Activated naive CD4-positive, alpha-beta T cell treated with anti-CD3 and anti-CD28 coated beads, Interleukin-2, amount 50 U/mL, for 24 hours (primary cell): ENCODE data around the gene EFHC1.
A peak's percentile ranks its signal among the peaks of the same experiment; 100 is the strongest.

ENCODE experiments used
- H3K27ac Mint-ChIP-seq: one replicate; pipeline ENCODE4 v1.8.0; 2021; ENCODE audit warnings: mild to moderate bottlenecking, mixed read lengths
- H3K27me3 Mint-ChIP-seq: one replicate; pipeline ENCODE4 v1.8.0; 2021; ENCODE audit warnings: mixed read lengths
- H3K36me3 Mint-ChIP-seq: one replicate; pipeline ENCODE4 v1.8.0; 2021; ENCODE audit warnings: mixed read lengths
- H3K4me1 Mint-ChIP-seq: one replicate; pipeline ENCODE4 v1.8.0; 2021; ENCODE audit warnings: mixed read lengths
- H3K4me3 Mint-ChIP-seq: one replicate; pipeline ENCODE4 v1.8.0; 2021; ENCODE audit warnings: mild to moderate bottlenecking, mixed read lengths
- H3K9me3 Mint-ChIP-seq: one replicate; pipeline ENCODE4 v1.8.0; 2021; ENCODE audit warnings: mixed read lengths

The EFHC1 gene

GRCh38 chr6:52389626-52390360 lies 30.3 kb upstream of the EFHC1 start:
- Mint-ChIP-seq H3K4me1 (peaks cover 88% of the 10 kb centered on the region), H3K36me3 (peaks cover 10% of the 10 kb centered on the region), H3K27me3 (no peaks in the 10 kb centered on the region), H3K4me3 (peak overlapping the region; percentile 78), H3K27ac (peak overlapping the region; percentile 96), H3K9me3 (no peaks in the 10 kb centered on the region)

- Mint-ChIP-seq H3K4me1 (peaks cover 86% of the 10 kb centered on the region), H3K36me3 (peaks cover 5% of the 10 kb centered on the region), H3K4me3 (peak overlapping the region; percentile 78), H3K27ac (peak overlapping the region; percentile 96), H3K27me3 (no peaks in the 10 kb centered on the region), H3K9me3 (no peaks in the 10 kb centered on the region)
Observed at GRCh38 chr6:52390361-52390727, 29.8 kb upstream of the EFHC1 start.

- Mint-ChIP-seq H3K4me3 (peak overlapping the region; percentile 15), H3K4me1 (peaks cover 86% of the 10 kb centered on the region), H3K27ac (peak overlapping the region; percentile 96), H3K27me3 (no peaks in the 10 kb centered on the region), H3K36me3 (peaks cover 5% of the 10 kb centered on the region), H3K9me3 (peaks cover 9% of the 10 kb centered on the region)
Observed at GRCh38 chr6:52391599-52391998, 28.5 kb upstream of the EFHC1 start.

- peaks cover 5% of the 10 kb centered on the region for H3K36me3 Mint-ChIP-seq
- H3K9me3 Mint-ChIP-seq = peaks cover 10% of the 10 kb centered on the region
- peak overlapping the region; percentile 49 for H3K4me3 Mint-ChIP-seq
- peak overlapping the region; percentile 89 for H3K27ac Mint-ChIP-seq
- no peaks in the 10 kb centered on the region for H3K27me3 Mint-ChIP-seq
- H3K4me1 Mint-ChIP-seq = peaks cover 95% of the 10 kb centered on the region
Observed at GRCh38 chr6:52392944-52393343, 27.2 kb upstream of the EFHC1 start.

DNA sequence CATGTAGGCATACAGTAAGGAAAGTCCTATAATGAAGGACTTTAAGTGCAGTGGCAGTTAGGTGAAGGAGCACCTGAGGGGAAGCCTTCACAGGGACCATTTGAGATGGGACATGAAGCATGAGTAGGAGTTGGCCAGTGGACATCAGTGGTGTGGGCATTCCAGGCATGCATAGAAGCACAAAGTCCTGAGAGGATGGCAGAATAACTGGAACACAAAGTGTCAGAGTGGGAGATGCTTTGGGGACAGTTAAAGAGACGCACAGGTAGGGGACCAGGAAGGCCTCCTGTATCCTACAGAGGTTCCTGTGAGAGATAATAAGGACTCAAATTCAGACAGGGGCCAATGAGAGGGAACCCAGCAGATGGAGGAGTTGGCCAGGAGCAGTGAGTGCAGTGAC lies 26.4 kb upstream of the EFHC1 start:
- Mint-ChIP-seq H3K9me3 (peaks cover 10% of the 10 kb centered on the region), H3K27ac (peak overlapping the region; percentile 94), H3K4me3 (peak overlapping the region; percentile 68), H3K4me1 (peaks cover 98% of the 10 kb centered on the region), H3K27me3 (no peaks in the 10 kb centered on the region), H3K36me3 (peaks cover 5% of the 10 kb centered on the region)

DNA sequence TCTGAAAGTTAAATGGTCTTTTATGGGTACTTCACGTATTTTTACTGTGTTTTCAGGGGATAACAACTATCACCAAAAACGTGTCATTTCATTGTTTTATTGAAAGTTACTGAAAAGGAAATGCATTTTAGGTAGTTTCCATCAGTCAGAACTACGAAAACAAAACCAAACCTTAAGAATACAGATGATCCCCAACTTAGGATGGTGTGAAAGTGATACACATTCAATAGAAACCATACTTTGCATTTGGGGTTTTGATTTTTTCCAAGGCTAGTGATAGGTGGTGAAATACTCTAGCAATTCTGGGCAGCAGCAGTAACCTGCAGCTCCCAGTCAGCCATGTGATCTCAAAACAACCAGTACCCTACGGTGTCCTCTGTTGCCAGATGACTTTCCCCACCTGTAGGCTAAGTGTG lies 25.9 kb upstream of the EFHC1 start:
- Mint-ChIP-seq H3K4me3 (peak overlapping the region; percentile 68), H3K27me3 (no peaks in the 10 kb centered on the region), H3K4me1 (peaks cover 98% of the 10 kb centered on the region), H3K36me3 (peaks cover 5% of the 10 kb centered on the region), H3K9me3 (peaks cover 10% of the 10 kb centered on the region), H3K27ac (peak overlapping the region; percentile 94)

- H3K4me3 Mint-ChIP-seq = peak overlapping the region; percentile 12
- H3K4me1 Mint-ChIP-seq = peaks cover 98% of the 10 kb centered on the region
Observed at GRCh38 chr6:52395969-52396368, 24.2 kb upstream of the EFHC1 start.

GRCh38 chr6:52399511-52400312 lies 20.4 kb upstream of the EFHC1 start:
- H3K9me3 Mint-ChIP-seq = peaks cover 10% of the 10 kb centered on the region
- H3K4me1 Mint-ChIP-seq = peaks cover 87% of the 10 kb centered on the region
- peaks cover 19% of the 10 kb centered on the region for H3K36me3 Mint-ChIP-seq
- no peaks in the 10 kb centered on the region for H3K27me3 Mint-ChIP-seq
- peak overlapping the region; percentile 56 for H3K4me3 Mint-ChIP-seq
- H3K27ac Mint-ChIP-seq = peak overlapping the region; percentile 96

More at GRCh38 chr6:52395969-52396368, 24.2 kb upstream of the EFHC1 start:
- H3K9me3 Mint-ChIP-seq = peaks cover 10% of the 10 kb centered on the region
- no peaks in the 10 kb centered on the region for H3K27me3 Mint-ChIP-seq
- peak overlapping the region; percentile 95 for H3K27ac Mint-ChIP-seq
- H3K36me3 Mint-ChIP-seq = peaks cover 5% of the 10 kb centered on the region

DNA sequence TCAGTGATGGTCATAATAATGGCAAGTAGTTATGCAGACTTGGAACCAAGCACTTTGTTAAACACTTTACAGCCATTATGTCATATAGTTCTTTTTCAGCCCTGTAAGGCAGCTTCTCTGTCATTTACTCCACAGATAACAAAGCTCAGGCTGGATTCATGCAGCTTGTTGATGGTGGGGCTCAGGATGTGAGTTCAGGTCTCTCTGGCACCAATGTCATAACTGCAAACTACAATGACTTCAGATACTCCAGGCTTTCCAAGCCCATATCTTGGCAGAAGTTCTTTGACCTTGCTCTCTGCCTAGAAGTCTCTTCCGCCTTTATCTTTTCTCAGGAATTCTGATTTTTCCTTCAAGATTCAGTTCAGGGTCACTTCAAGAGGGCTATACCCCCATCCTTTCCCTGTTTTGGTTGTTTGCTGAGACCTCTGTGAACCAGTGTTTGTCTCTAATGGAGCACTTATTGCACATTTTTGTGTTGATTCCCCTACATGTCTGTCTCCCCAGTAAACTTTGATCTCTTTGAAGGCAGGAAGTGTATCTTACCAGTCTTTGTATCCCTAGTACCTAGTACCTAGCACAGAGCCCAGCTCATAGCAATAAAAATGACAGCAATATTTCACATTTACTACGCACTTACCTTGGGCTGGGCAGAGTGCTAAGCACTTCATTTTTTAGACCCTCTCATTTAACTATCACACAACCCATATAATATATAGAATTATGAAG lies 19.7 kb upstream of the EFHC1 start:
- peak overlapping the region; percentile 96 for H3K27ac Mint-ChIP-seq
- H3K4me1 Mint-ChIP-seq = peaks cover 82% of the 10 kb centered on the region
- H3K36me3 Mint-ChIP-seq = peaks cover 19% of the 10 kb centered on the region
- H3K27me3 Mint-ChIP-seq = no peaks in the 10 kb centered on the region
- peak overlapping the region; percentile 77 for H3K4me3 Mint-ChIP-seq
- H3K9me3 Mint-ChIP-seq = peaks cover 10% of the 10 kb centered on the region

GRCh38 chr6:52403086-52403485 lies 17.1 kb upstream of the EFHC1 start:
- Mint-ChIP-seq H3K27ac (no peak overlapping the region), H3K9me3 (no peaks in the 10 kb centered on the region), H3K4me3 (no peak overlapping the region), H3K27me3 (no peaks in the 10 kb centered on the region), H3K36me3 (peaks cover 14% of the 10 kb centered on the region), H3K4me1 (peaks cover 72% of the 10 kb centered on the region)

DNA sequence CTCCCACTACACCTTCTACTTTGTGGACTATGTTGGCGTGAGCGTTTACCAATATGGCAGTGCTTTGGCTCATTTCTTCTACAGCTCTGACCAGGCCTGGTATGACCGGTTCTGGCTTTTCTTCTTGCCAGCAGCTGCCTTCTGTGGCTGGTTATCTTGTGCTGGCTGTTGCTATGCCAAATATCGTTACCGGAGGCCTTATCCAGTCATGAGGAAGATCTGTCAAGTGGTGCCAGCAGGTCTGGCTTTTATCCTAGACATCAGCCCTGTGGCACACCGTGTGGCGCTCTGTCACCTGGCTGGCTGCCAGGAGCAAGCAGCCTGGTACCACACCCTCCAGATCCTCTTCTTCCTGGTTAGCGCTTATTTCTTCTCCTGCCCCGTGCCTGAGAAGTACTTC lies 16.5 kb upstream of the EFHC1 start:
- Mint-ChIP-seq H3K27ac (peak overlapping the region; percentile 59), H3K4me1 (peaks cover 71% of the 10 kb centered on the region), H3K36me3 (peaks cover 14% of the 10 kb centered on the region), H3K27me3 (no peaks in the 10 kb centered on the region), H3K4me3 (no peak overlapping the region), H3K9me3 (no peaks in the 10 kb centered on the region)

GRCh38 chr6:52405243-52405642 lies 14.9 kb upstream of the EFHC1 start:
- H3K36me3 Mint-ChIP-seq = peaks cover 14% of the 10 kb centered on the region
- no peaks in the 10 kb centered on the region for H3K27me3 Mint-ChIP-seq
- no peak overlapping the region for H3K27ac Mint-ChIP-seq
- peaks cover 71% of the 10 kb centered on the region for H3K4me1 Mint-ChIP-seq
- H3K9me3 Mint-ChIP-seq = no peaks in the 10 kb centered on the region
- no peak overlapping the region for H3K4me3 Mint-ChIP-seq

DNA sequence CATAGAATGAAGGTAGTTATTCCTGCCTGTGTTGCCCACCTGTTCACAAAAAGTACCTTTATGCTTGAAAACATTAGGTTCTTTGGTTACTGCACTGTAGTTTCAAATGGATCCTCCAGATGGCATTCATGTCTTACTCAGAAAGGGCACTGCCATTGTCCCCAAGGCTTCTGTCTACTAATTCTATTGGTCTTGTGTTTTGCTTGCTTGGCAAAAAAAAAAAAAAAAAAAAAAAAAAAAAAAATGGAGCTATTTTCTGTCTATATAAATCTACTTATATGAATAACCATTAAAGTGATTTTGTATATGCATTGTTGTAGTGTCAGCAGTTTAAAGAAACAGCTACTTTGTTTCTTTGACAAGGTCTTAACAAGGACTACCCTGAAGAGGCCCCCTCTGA lies 12.7 kb upstream of the EFHC1 start:
- H3K27me3 Mint-ChIP-seq = no peaks in the 10 kb centered on the region
- no peaks in the 10 kb centered on the region for H3K9me3 Mint-ChIP-seq
- H3K36me3 Mint-ChIP-seq = peaks cover 14% of the 10 kb centered on the region
- H3K4me1 Mint-ChIP-seq = peaks cover 60% of the 10 kb centered on the region
- peak overlapping the region; percentile 72 for H3K27ac Mint-ChIP-seq
- no peak overlapping the region for H3K4me3 Mint-ChIP-seq

- Mint-ChIP-seq H3K9me3 (no peaks in the 10 kb centered on the region), H3K27ac (peak overlapping the region; percentile 55), H3K4me1 (peaks cover 60% of the 10 kb centered on the region), H3K36me3 (peaks cover 2% of the 10 kb centered on the region), H3K4me3 (no peak overlapping the region), H3K27me3 (no peaks in the 10 kb centered on the region)
Observed at GRCh38 chr6:52409499-52409898, 10.6 kb upstream of the EFHC1 start.

GRCh38 chr6:52410979-52411378 lies 9.2 kb upstream of the EFHC1 start:
- no peak overlapping the region for H3K27ac Mint-ChIP-seq
- H3K36me3 Mint-ChIP-seq = no peaks in the 10 kb centered on the region
- peaks cover 62% of the 10 kb centered on the region for H3K4me1 Mint-ChIP-seq
- no peak overlapping the region for H3K4me3 Mint-ChIP-seq
- H3K9me3 Mint-ChIP-seq = no peaks in the 10 kb centered on the region
- no peaks in the 10 kb centered on the region for H3K27me3 Mint-ChIP-seq
